SK-N-DZ (cell line): ENCODE data around the gene RELL2.

Experiments
- DNase-seq: peaks from one replicate; pipeline ENCODE4 v3.0.0-alpha.2; 2015; ENCODE audit warnings: low spot score
- small RNA-seq, 2 experiments: library from RNA; depleted of rRNA; stranded (forward); fragments of <200 nt; gene quantifications; one replicate each; pipeline ENCODE3, GENCODE V24; 2014

Gene RELL2

GRCh38 chr5:141675672-141676071 is 38.9 kb downstream of the RELL2 start:
- no peak for DNase-seq

GRCh38 chr5:141677415-141677814 is 40.6 kb downstream of the RELL2 start:
- DNase-seq, result peak; percentile 58

- DNase-seq, result no peak
These were observed 43.4 kb downstream of the RELL2 start for GRCh38 chr5:141680178-141680577.

- peak; percentile 87 for DNase-seq
These were observed 44.0 kb downstream of the RELL2 start for GRCh38 chr5:141680751-141681201.

- DNase-seq, result no peak
These were observed 44.5 kb downstream of the RELL2 start for GRCh38 chr5:141681295-141681694.

GRCh38 chr5:141681695-141682641 is 45.2 kb downstream of the RELL2 start, which contains the start of gene ARAP3:
TSS of gene ARAP3 (minus strand) at chr5:141682230. CDS start at chr5:141680486, 1,744 bp downstream.
- DNase-seq, result no peak

- no peak for DNase-seq
These were observed 46.9 kb downstream of the RELL2 start for GRCh38 chr5:141683596-141684141.

GRCh38 chr5:141685591-141685990 is 48.8 kb downstream of the RELL2 start:
- no peak for DNase-seq

- no peak for DNase-seq
These were observed 50.0 kb downstream of the RELL2 start for GRCh38 chr5:141686648-141687416.

Small RNA genes lying within 50 kb of the gene (small RNA-seq; reads per million reads assigned to genes)
- 0 reads per million in 2 experiments for gene RPS27AP10
